Neural progenitor cell (in vitro differentiated cells): ENCODE measurements around the gene OR8H1.

Experiments used
- CTCF ChIP-seq: fragments of 200-600 bp; sonication (generic); IDR thresholded peaks from 2 replicates; pipeline ENCODE4 v1.5.1; 2017; ENCODE audit warnings: antibody characterized with exemption, mild to moderate bottlenecking
- EZH2phosphoT487 ChIP-seq: fragments of 200-600 bp; sonication (generic); IDR thresholded peaks from 2 replicates; pipeline ENCODE4 v1.6.1; 2017; ENCODE audit warnings: antibody characterized with exemption

- TF ChIP-seq CTCF (no peak), EZH2phosphoT487 (no peak)
Observed at GRCh38 chr11:56314844-56315243, 22.8 kb upstream of the OR8H1 start, which contains the start of gene OR8K3.
